H1 (cell line): ENCODE data around the gene RRN3. TPM values are rescaled to one million over a fixed set of nuclear protein-coding genes. Genes with fewer than 3 reads are reported as not detected.

Experiments used
- CTCF ChIA-PET: fragments of 300-600 bp; sonication (Branson Sonifier 250); formaldehyde crosslinking; loops from one replicate; lab custom pipeline; 2021; ENCODE audit not compliant: partially characterized antibody; lab: Charles Lee
- POLR2A ChIA-PET: fragments of 300-600 bp; sonication (Branson Sonifier 250); formaldehyde crosslinking; loops from one replicate; lab custom pipeline; 2021; ENCODE audit warnings: inconsistent platforms; ENCODE audit not compliant: partially characterized antibody; lab: Charles Lee
- DNase-seq, 2 experiments: peaks; one replicate each; pipeline versions ENCODE4 v3.0.0 to v3.0.0-alpha.2; 2010 to 2022; ENCODE audit warnings: low spot score in 2 of 2, low read depth in 1 of 2, mixed read lengths in 1 of 2
- FAIRE-seq: peaks from 2 replicates; lab custom pipeline; 2011; peaks lifted over from hg19 to GRCh38; lab: Jason Lieb, UNC
- H2AFZ ChIP-seq: 2 replicates; pipeline ENCODE4 v1.8.1; 2012; ENCODE audit warnings: low read length, inconsistent platforms
- H2AK5ac ChIP-seq: 2 replicates; pipeline ENCODE4 v1.6.1; 2013; ENCODE audit warnings: low read depth, low read length
- H2BK120ac ChIP-seq: replicated peaks from 2 replicates; pipeline ENCODE3; 2013; ENCODE audit warnings: low read depth, low read length, inconsistent platforms
- H2BK12ac ChIP-seq: 2 replicates; pipeline ENCODE4 v1.6.1; 2013; ENCODE audit warnings: low read depth, low read length
- H2BK15ac ChIP-seq: 2 replicates; pipeline ENCODE4 v1.6.1; 2013; ENCODE audit warnings: low read length
- H2BK20ac ChIP-seq: 2 replicates; pipeline ENCODE4 v1.6.1; 2013; ENCODE audit warnings: low read length
- H2BK5ac ChIP-seq: 2 replicates; pipeline ENCODE4 v1.6.1; 2013; ENCODE audit warnings: low read depth, low read length
- H3K14ac ChIP-seq: 2 replicates; pipeline ENCODE4 v1.6.1; 2013; ENCODE audit warnings: inconsistent platforms; ENCODE audit not compliant: insufficient read length
- H3K18ac ChIP-seq: 2 replicates; pipeline ENCODE4 v1.6.1; 2013; ENCODE audit warnings: low read length; ENCODE audit errors: extremely low read depth
- H3K23ac ChIP-seq: 2 replicates; pipeline ENCODE4 v1.6.1; 2013; ENCODE audit warnings: inconsistent platforms; ENCODE audit not compliant: insufficient read length
- H3K23me2 ChIP-seq: 2 replicates; pipeline ENCODE4 v1.6.1; 2013; ENCODE audit warnings: low read depth, low read length
- H3K27ac ChIP-seq: 2 replicates; pipeline ENCODE4 v1.6.1; 2011; ENCODE audit warnings: low read depth, low read length, inconsistent platforms
- H3K27me3 ChIP-seq, 4 experiments: replicated peaks in 1 of 4; 1 replicate in 1 of 4; 2 replicates in 3 of 4; pipeline versions ENCODE4 v1.6.1 to v1.8.1; 2011 to 2013; ENCODE audit warnings: low read length in 3 of 4, mild to moderate bottlenecking in 3 of 4, inconsistent platforms in 2 of 4, mixed read lengths in 2 of 4, moderate library complexity in 1 of 4; ENCODE audit not compliant: control insufficient read depth in 3 of 4, insufficient read depth in 3 of 4; ENCODE audit errors: extremely low read depth in 1 of 4
- H3K36me3 ChIP-seq, 4 experiments: 2 replicates each; pipeline versions ENCODE4 v1.6.1 to v1.8.1; 2011 to 2013; ENCODE audit warnings: mild to moderate bottlenecking in 4 of 4, low read length in 3 of 4, moderate library complexity in 2 of 4, control low read depth in 1 of 4, inconsistent platforms in 1 of 4; ENCODE audit not compliant: insufficient read depth in 4 of 4, control insufficient read depth in 2 of 4
- H3K4ac ChIP-seq: replicated peaks from 2 replicates; pipeline ENCODE3; 2013; ENCODE audit warnings: low read length, low read depth, mixed read lengths, inconsistent platforms; ENCODE audit not compliant: insufficient read length
- H3K4me1 ChIP-seq, 4 experiments: replicated peaks in 1 of 4; 1 replicate in 1 of 4; 2 replicates in 3 of 4; pipeline versions ENCODE4 v1.6.1 to v1.8.1; 2011 to 2013; ENCODE audit warnings: low read length in 3 of 4, inconsistent platforms in 2 of 4, mixed read lengths in 1 of 4; ENCODE audit not compliant: insufficient read depth in 4 of 4, control insufficient read depth in 3 of 4
- H3K4me2 ChIP-seq, 2 experiments: 2 replicates each; pipeline versions ENCODE4 v1.6.1 to v1.8.1; 2011 to 2013; ENCODE audit warnings: low read depth in 2 of 2, low read length in 2 of 2, control low read depth in 1 of 2, inconsistent platforms in 1 of 2, mild to moderate bottlenecking in 1 of 2; ENCODE audit not compliant: insufficient read depth in 1 of 2
- H3K4me3 ChIP-seq, 4 experiments: fragments of 200-600, 300-600 bp in 1 of 4; sonication (generic), shearing (Covaris generic), sonication (Bioruptor Twin) in 1 of 4; 2 replicates each; pipeline versions ENCODE4 v1.5.1 to v1.8.1; 2011 to 2016; ENCODE audit warnings: low read length in 4 of 4, low read depth in 3 of 4, control low read depth in 2 of 4, inconsistent platforms in 2 of 4, mild to moderate bottlenecking in 2 of 4, mixed read lengths in 1 of 4, moderate library complexity in 1 of 4; ENCODE audit not compliant: insufficient read depth in 2 of 4; ENCODE audit errors: extremely low read depth in 1 of 4
- H3K56ac ChIP-seq: replicated peaks from 2 replicates; pipeline ENCODE3; 2013; ENCODE audit warnings: low read depth, mild to moderate bottlenecking, mixed read lengths, low read length, inconsistent platforms; ENCODE audit not compliant: insufficient read length
- H3K79me1 ChIP-seq: 2 replicates; pipeline ENCODE4 v1.6.1; 2013; ENCODE audit warnings: low read depth, low read length, control low read depth
- H3K79me2 ChIP-seq, 2 experiments: 2 replicates each; pipeline versions ENCODE4 v1.6.1 to v1.8.1; 2012 to 2013; ENCODE audit warnings: low read length in 2 of 2, mild to moderate bottlenecking in 2 of 2, inconsistent platforms in 1 of 2; ENCODE audit not compliant: insufficient read depth in 2 of 2, control insufficient read depth in 1 of 2
- H3K9ac ChIP-seq, 4 experiments: replicated peaks in 1 of 4; 1 replicate in 1 of 4; 2 replicates in 3 of 4; pipeline versions ENCODE4 v1.6.1 to v1.8.1; 2011 to 2013; ENCODE audit warnings: low read depth in 3 of 4, low read length in 3 of 4, control low read depth in 2 of 4, mild to moderate bottlenecking in 2 of 4, moderate library complexity in 2 of 4, inconsistent platforms in 1 of 4; ENCODE audit errors: extremely low read depth in 1 of 4
- H3K9me3 ChIP-seq, 2 experiments: 2 replicates each; pipeline versions ENCODE4 v1.6.1 to v1.8.1; 2012 to 2013; ENCODE audit warnings: mild to moderate bottlenecking in 2 of 2, moderate library complexity in 2 of 2, control low read depth in 1 of 2, inconsistent platforms in 1 of 2, low read depth in 1 of 2, low read length in 1 of 2, mixed read lengths in 1 of 2; ENCODE audit not compliant: insufficient read depth in 2 of 2
- H4K20me1 ChIP-seq, 2 experiments: replicated peaks in 1 of 2; 2 replicates each; pipeline versions ENCODE3 to v1.8.1; 2011 to 2013; ENCODE audit warnings: inconsistent platforms in 2 of 2, low read length in 2 of 2, mild to moderate bottlenecking in 1 of 2; ENCODE audit not compliant: insufficient read depth in 2 of 2, control insufficient read depth in 1 of 2
- H4K5ac ChIP-seq: 2 replicates; pipeline ENCODE4 v1.6.1; 2013; ENCODE audit warnings: low read length, low read depth, mixed read lengths, inconsistent platforms; ENCODE audit not compliant: insufficient read length
- H4K8ac ChIP-seq: 2 replicates; pipeline ENCODE4 v1.8.0; 2013; ENCODE audit warnings: mild to moderate bottlenecking, moderate library complexity, low read length, inconsistent platforms; ENCODE audit not compliant: insufficient read depth; ENCODE audit errors: extremely low read depth
- H4K91ac ChIP-seq: replicated peaks from 2 replicates; pipeline ENCODE3; 2013; ENCODE audit warnings: low read length, mixed read lengths, inconsistent platforms; ENCODE audit not compliant: insufficient read length
- HDAC6 ChIP-seq: IDR thresholded peaks from one replicate; pipeline ENCODE4 v1.7.1; 2012; ENCODE audit warnings: low read depth, mild to moderate bottlenecking, inconsistent platforms, low read length, moderate library complexity
- WGBS, 2 experiments: shearing (Covaris generic) in 1 of 2; methylation state at CpG; one replicate each; pipeline versions ENCODE4 v1.1.6 to v1.1.7; 2013 to 2015; ENCODE audit warnings: low lambda C conversion rate in 2 of 2, mixed read lengths in 2 of 2, inconsistent platforms in 1 of 2, low coverage in 1 of 2, missing lambda C conversion rate in 1 of 2; ENCODE audit not compliant: insufficient replicate concordance in 2 of 2, insufficient coverage in 1 of 2, insufficient read length in 1 of 2; ENCODE audit errors: extremely low coverage in 1 of 2, missing lambda C conversion rate in 1 of 2; 5-methylcytosine and 5-hydroxymethylcytosine counted together
- polyA plus RNA-seq, 7 experiments: library from polyadenylated mRNA; depleted of rRNA in 3 of 7; stranded (reverse) in 5 of 7; unstranded in 2 of 7; fragments of >200 nt in 5 of 7; fragments of 200-250 nt in 2 of 7; gene quantifications; 1 replicate in 5 of 7; 2 replicates in 1 of 7; 4 replicates in 1 of 7; pipeline versions ENCODE4 v1.2.1 to v1.2.3, GENCODE V29; 2011 to 2013; ENCODE audit warnings: missing spikeins in 2 of 7, mixed read lengths in 2 of 7
- total RNA-seq: library from RNA; stranded (reverse); fragmentation: NEBNext Ultra II Directional; extraction: Animal tissue kit (Norgen Biotek cat#: 25700); gene quantifications from 2 replicates; pipeline ENCODE4 v1.2.1, GENCODE V29; 2021

RRN3 gene
- total and polyA plus RNA-seq, 2 of the 8 experiments (the other 6 are each of a cell fraction or from before 2014, with no cell fraction given) = 15.1 to 26.0 TPM

- TF ChIP-seq HDAC6 = no peak
- TF ChIP-seq, all 59 proteins: peak for 0
- Histone ChIP-seq H2AK5ac (no peak overlapping the region), H3K4me2 (no peak overlapping the region), H2AFZ (no peak overlapping the region), H2BK12ac (no peak overlapping the region), H3K79me2 (no peaks in the 10 kb centered on the region), H3K4ac (no peak overlapping the region), H3K56ac (no peak overlapping the region), H3K36me3 (peaks cover 12 to 61% (median 38%) of the 10 kb centered on the region in 4 experiments), H3K14ac (no peak overlapping the region), H4K91ac (no peak overlapping the region), H3K9me3 (no peaks in the 10 kb centered on the region), H3K27ac (no peak overlapping the region), H3K4me1 (no peaks in the 10 kb centered on the region), H3K18ac (no peak overlapping the region), H4K8ac (no peak overlapping the region), H4K5ac (no peak overlapping the region), H3K27me3 (no peaks in the 10 kb centered on the region), H3K9ac (no peak overlapping the region), H3K79me1 (no peaks in the 10 kb centered on the region), H3K23ac (no peak overlapping the region), H3K4me3 (no peak overlapping the region), H3K23me2 (no peaks in the 10 kb centered on the region), H2BK15ac (no peak overlapping the region), H4K20me1 (no peaks in the 10 kb centered on the region), H2BK20ac (no peak overlapping the region), H2BK5ac (no peak overlapping the region), H2BK120ac (no peak overlapping the region)
- ChIA-PET POLR2A (interaction anchor here (1.2 to 2.1 kb wide), 3 partner anchors 14 to 21 kb away, joined by 3 to 6 read pairs (median 5); partner anchors contain the start of gene RRN3), CTCF (interaction anchor here (0.6 to 2.6 kb wide), 5 partner anchors 12 to 1581 kb away, joined by 3 to 8 read pairs (median 4); partner anchors contain the start of gene NTAN1)
- FAIRE-seq (no peak), DNase-seq (no peak)
- WGBS, 2 experiments = 96% methylated on average over 6 of the region's 6 CpGs; no CpG with 5 or more reads in 1 of the 2 experiments
Measured at GRCh38 chr16:15073101-15073500, 21.0 kb downstream of the RRN3 start.
